Osteoblast (primary cell): ENCODE measurements around the gene CEPT1. TPM values are rescaled to one million over a fixed set of nuclear protein-coding genes. Genes with fewer than 3 reads are reported as not detected.

Experiments
- DNase-seq: peaks from one replicate; pipeline ENCODE4 v3.0.0; 2011; ENCODE audit warnings: low spot score, mixed read lengths; ENCODE audit not compliant: insufficient read length; ENCODE audit errors: missing footprints
- H2AFZ ChIP-seq: 2 replicates; pipeline ENCODE4 v1.6.0; 2011; ENCODE audit warnings: mild to moderate bottlenecking, low read length
- H3K27ac ChIP-seq: 2 replicates; pipeline ENCODE4 v1.5.1; 2011; ENCODE audit warnings: mild to moderate bottlenecking, low read depth, low read length, moderate library complexity
- H3K27me3 ChIP-seq: 2 replicates; pipeline ENCODE4 v1.6.0; 2012; ENCODE audit warnings: mild to moderate bottlenecking, control low read depth, inconsistent platforms, low read length, moderate library complexity; ENCODE audit not compliant: insufficient read depth
- H3K36me3 ChIP-seq: 2 replicates; pipeline ENCODE4 v1.5.1; 2011; ENCODE audit warnings: mild to moderate bottlenecking, low read length, control low read depth, moderate library complexity; ENCODE audit not compliant: insufficient read depth
- H3K4me1 ChIP-seq: 2 replicates; pipeline ENCODE4 v1.5.1; 2011; ENCODE audit warnings: mild to moderate bottlenecking, low read length, control low read depth, moderate library complexity; ENCODE audit not compliant: insufficient read depth
- H3K4me2 ChIP-seq: 2 replicates; pipeline ENCODE4 v1.6.0; 2011; ENCODE audit warnings: mild to moderate bottlenecking, low read length; ENCODE audit not compliant: insufficient read depth
- H3K4me3 ChIP-seq: fragments of 200-600 bp; sonication (generic); 3 replicates; pipeline ENCODE4 v1.5.1; 2012; ENCODE audit warnings: mild to moderate bottlenecking, low read length, inconsistent platforms; ENCODE audit not compliant: insufficient read depth
- H3K79me2 ChIP-seq: 2 replicates; pipeline ENCODE4 v1.6.0; 2012; ENCODE audit warnings: mild to moderate bottlenecking, low read length, control low read depth, inconsistent platforms; ENCODE audit not compliant: insufficient read depth
- H3K9me3 ChIP-seq: 2 replicates; pipeline ENCODE4 v1.5.1; 2011; ENCODE audit warnings: low read depth, low read length, control low read depth
- H4K20me1 ChIP-seq: 2 replicates; pipeline ENCODE4 v1.6.0; 2012; ENCODE audit warnings: mild to moderate bottlenecking, low read length, control low read depth; ENCODE audit not compliant: insufficient read depth
- CTCF ChIP-seq: IDR thresholded peaks from 2 replicates; pipeline ENCODE4 v1.5.1; 2011; ENCODE audit warnings: mild to moderate bottlenecking, low read depth, low read length, moderate library complexity; ENCODE audit errors: extremely low read depth
- total RNA-seq: library from RNA; depleted of rRNA; stranded (reverse); fragments of >200 nt; gene quantifications from 2 replicates; pipeline ENCODE4 v1.2.3, GENCODE V29; 2012

CEPT1 gene
- total RNA-seq, 1 donor, result 37.3 TPM

- Histone ChIP-seq H3K27me3 (no peaks in the 10 kb centered on the region), H3K9me3 (no peaks in the 10 kb centered on the region), H3K79me2 (no peaks in the 10 kb centered on the region), H3K4me2 (peak overlapping the region; percentile 45), H3K36me3 (peaks cover 31% of the 10 kb centered on the region), H3K4me1 (peaks cover 39% of the 10 kb centered on the region), H4K20me1 (no peaks in the 10 kb centered on the region), H3K27ac (peak overlapping the region; percentile 66), H3K4me3 (no peak overlapping the region), H2AFZ (no peak overlapping the region)
- no peak for TF ChIP-seq CTCF
- peak; percentile 66 for DNase-seq
These were observed 51.0 kb downstream of the CEPT1 start for GRCh38 chr1:111190931-111191451.

DNA sequence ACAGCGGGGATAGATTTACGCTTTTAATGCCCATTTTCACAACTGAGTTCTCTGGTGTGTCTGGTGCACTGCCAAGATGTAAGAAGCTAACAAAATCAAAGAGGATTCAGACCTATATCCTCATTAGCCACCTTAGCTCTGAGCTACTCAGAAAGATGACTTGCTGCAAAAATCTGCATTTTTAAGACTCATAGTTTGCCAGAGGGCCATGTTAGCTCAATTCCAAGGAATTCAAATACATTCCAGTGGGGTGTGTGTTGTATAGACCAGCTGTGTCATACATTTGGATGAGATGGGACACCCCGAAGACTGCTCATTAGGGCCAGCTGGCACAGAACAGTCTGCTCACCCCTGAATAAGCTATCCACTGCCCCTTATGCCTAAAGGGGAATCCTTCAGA, 51.5 kb downstream of the CEPT1 start:
- no peak overlapping the region for H2AFZ ChIP-seq
- TF ChIP-seq CTCF, result no peak
- H4K20me1 ChIP-seq, result no peaks in the 10 kb centered on the region
- peaks cover 26% of the 10 kb centered on the region for H3K36me3 ChIP-seq
- H3K4me1 ChIP-seq, result peaks cover 39% of the 10 kb centered on the region
- DNase-seq, result peak; percentile 96
- H3K9me3 ChIP-seq, result no peaks in the 10 kb centered on the region
- H3K27me3 ChIP-seq, result no peaks in the 10 kb centered on the region
- peak overlapping the region; percentile 45 for H3K4me2 ChIP-seq
- no peak overlapping the region for H3K4me3 ChIP-seq
- peak overlapping the region; percentile 66 for H3K27ac ChIP-seq
- no peaks in the 10 kb centered on the region for H3K79me2 ChIP-seq

- Histone ChIP-seq H2AFZ (no peak overlapping the region), H3K79me2 (no peaks in the 10 kb centered on the region), H3K9me3 (no peaks in the 10 kb centered on the region), H3K27ac (peak overlapping the region; percentile 66), H3K4me2 (no peak overlapping the region), H3K36me3 (peaks cover 20% of the 10 kb centered on the region), H3K27me3 (no peaks in the 10 kb centered on the region), H3K4me3 (no peak overlapping the region), H3K4me1 (peaks cover 39% of the 10 kb centered on the region), H4K20me1 (no peaks in the 10 kb centered on the region)
- no peak for DNase-seq
- no peak for TF ChIP-seq CTCF
These were observed 52.1 kb downstream of the CEPT1 start for GRCh38 chr1:111192074-111192473.

DNA sequence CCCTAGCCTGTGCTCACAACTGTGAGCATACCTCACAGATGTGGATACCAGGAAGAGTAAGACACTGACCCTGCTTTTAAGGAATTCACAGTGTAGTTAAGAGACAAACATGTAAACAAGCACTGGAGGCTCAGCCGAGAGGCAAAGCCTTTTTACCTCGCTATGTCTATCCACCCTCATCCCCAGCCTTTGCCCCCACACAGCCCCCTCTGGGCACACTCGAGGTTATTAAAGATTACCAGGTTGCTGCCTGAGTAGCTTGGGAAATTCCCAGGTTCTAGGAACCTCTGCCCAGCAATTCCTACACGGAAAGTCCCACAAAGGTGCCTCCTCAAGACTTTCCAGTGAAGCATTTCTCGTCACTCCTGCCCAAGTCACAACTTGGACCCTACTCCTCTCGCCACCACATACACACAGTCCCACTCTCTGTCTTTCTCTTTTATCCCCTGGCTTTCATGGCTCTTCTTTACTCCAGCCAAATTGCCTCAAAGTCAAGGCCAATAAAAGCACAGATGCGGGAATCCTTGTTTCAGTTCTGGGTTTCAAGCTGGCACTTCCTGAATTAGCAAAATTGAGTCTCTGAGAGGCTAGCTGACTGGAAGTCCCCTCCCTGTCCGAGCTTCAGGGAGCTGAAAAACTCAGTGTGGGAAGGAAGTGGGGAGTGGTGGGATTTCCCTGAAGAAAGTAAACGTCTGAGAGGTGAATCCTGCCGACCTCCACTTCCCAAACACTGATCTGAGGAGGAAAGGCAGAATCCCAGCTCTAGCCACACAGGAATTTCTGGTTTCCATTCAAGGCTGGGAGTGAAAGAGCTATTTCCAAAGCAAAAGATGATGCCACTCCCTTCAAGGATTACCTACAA, 52.9 kb downstream of the CEPT1 start:
- peak overlapping the region; percentile 33 for H3K4me2 ChIP-seq
- H3K9me3 ChIP-seq, result no peaks in the 10 kb centered on the region
- peaks cover 12% of the 10 kb centered on the region for H3K36me3 ChIP-seq
- H3K4me1 ChIP-seq, result peaks cover 39% of the 10 kb centered on the region
- no peaks in the 10 kb centered on the region for H4K20me1 ChIP-seq
- H2AFZ ChIP-seq, result peak overlapping the region; percentile 38
- no peaks in the 10 kb centered on the region for H3K27me3 ChIP-seq
- peak overlapping the region; percentile 66 for H3K27ac ChIP-seq
- DNase-seq, result peak; percentile 64
- no peak for TF ChIP-seq CTCF
- no peaks in the 10 kb centered on the region for H3K79me2 ChIP-seq
- H3K4me3 ChIP-seq, result no peak overlapping the region
